Measurements from ENCODE around the gene ACADM.
"Not testable (repeated sequence)": the region's sequence is repeated elsewhere in the genome, so short reads cannot be mapped to it uniquely, and the experiment has no call there.

- TF ChIP-seq CTCF (conservative IDR thresholded peaks at IDR 0.05; ENCODE audit: low read depth, low read length); EZH2 (IDR thresholded peaks at IDR 0.05; ENCODE audit: borderline replicate concordance, low read depth, low read length, poor library complexity, severe bottlenecking): not testable (repeated sequence)
These were observed 55.7 kb downstream of the ACADM start for GRCh38 chr1:75780183-75780582.
